Endothelial cell of umbilical vein (primary cell): Measurements from ENCODE around the gene LTF. TPM values are rescaled to one million over a fixed set of nuclear protein-coding genes. Genes with fewer than 3 reads are reported as not detected.
"Not testable (repeated sequence)": the region's sequence is repeated elsewhere in the genome, so short reads cannot be mapped to it uniquely, and the experiment has no call there.

Experiments
- BruUV-seq: library from RNA; stranded (reverse); fragments of 400-500 nt; replicated peaks from 2 replicates; lab custom pipeline; 2021; lab: Mats Ljungman, UMichigan
- CTCF ChIA-PET: fragments of 300-600, 350-600 bp; sonication (Branson Sonifier 250); formaldehyde crosslinking; loops from one replicate; lab custom pipeline; 2021; ENCODE audit warnings: antibody characterized with exemption, inconsistent platforms; lab: Charles Lee
- POLR2A ChIA-PET: fragments of 300-600, 350-600 bp; sonication (Branson Sonifier 250); formaldehyde crosslinking; loops from one replicate; lab custom pipeline; 2021; ENCODE audit warnings: antibody characterized with exemption, inconsistent platforms; lab: Charles Lee
- DNase-seq: peaks from one replicate; pipeline ENCODE4 v3.0.0-alpha.2; 2011; ENCODE audit warnings: low read depth, low spot score
- FAIRE-seq: peaks from 2 replicates; lab custom pipeline; 2011; peaks lifted over from hg19 to GRCh38; lab: Jason Lieb, UNC
- H2AFZ ChIP-seq: 2 replicates; pipeline ENCODE4 v1.6.0; 2012; ENCODE audit warnings: low read depth, low read length, control low read depth, inconsistent platforms
- H3K27ac ChIP-seq: 2 replicates; pipeline ENCODE4 v1.5.1; 2011; ENCODE audit warnings: low read depth, mild to moderate bottlenecking, control low read depth, low read length, moderate library complexity; ENCODE audit not compliant: insufficient read depth
- H3K27me3 ChIP-seq, 2 experiments: 2 replicates each; pipeline versions ENCODE4 v1.6.0 to v1.6.1; 2011; ENCODE audit warnings: low read length in 2 of 2, mixed read lengths in 1 of 2; ENCODE audit not compliant: control insufficient read depth in 2 of 2, insufficient read depth in 2 of 2
- H3K36me3 ChIP-seq, 2 experiments: 2 replicates in 1 of 2; 3 replicates in 1 of 2; pipeline ENCODE4 v1.5.1; 2011; ENCODE audit warnings: low read length in 2 of 2, mild to moderate bottlenecking in 1 of 2, moderate library complexity in 1 of 2; ENCODE audit not compliant: control insufficient read depth in 2 of 2, insufficient read depth in 2 of 2; ENCODE audit errors: extremely low read depth in 1 of 2
- H3K4me1 ChIP-seq: 3 replicates; pipeline ENCODE4 v1.5.1; 2011; ENCODE audit warnings: mild to moderate bottlenecking, low read length; ENCODE audit not compliant: control insufficient read depth, insufficient read depth; ENCODE audit errors: extremely low read depth
- H3K4me2 ChIP-seq: 2 replicates; pipeline ENCODE4 v1.6.1; 2011; ENCODE audit warnings: low read length, control low read depth, mixed read lengths; ENCODE audit not compliant: insufficient read depth
- H3K4me3 ChIP-seq, 3 experiments: fragments of 200-600 bp in 1 of 3; sonication (generic), shearing (Covaris generic) in 1 of 3; replicated peaks in 1 of 3; 2 replicates each; pipeline ENCODE4 v1.5.1; 2011 to 2016; ENCODE audit warnings: control low read depth in 3 of 3, low read length in 3 of 3, mild to moderate bottlenecking in 2 of 3, inconsistent platforms in 1 of 3, low read depth in 1 of 3, moderate library complexity in 1 of 3; ENCODE audit not compliant: insufficient read depth in 1 of 3
- H3K79me2 ChIP-seq: 2 replicates; pipeline ENCODE4 v1.6.0; 2012; ENCODE audit warnings: low read length, inconsistent platforms; ENCODE audit not compliant: control insufficient read depth, insufficient read depth
- H3K9ac ChIP-seq: replicated peaks from 2 replicates; pipeline ENCODE3; 2011; ENCODE audit warnings: low read length, control low read depth; ENCODE audit not compliant: insufficient read depth; ENCODE audit errors: extremely low read depth
- H3K9me1 ChIP-seq: replicated peaks from 3 replicates; pipeline ENCODE4 v1.6.0; 2011; ENCODE audit warnings: mild to moderate bottlenecking, low read length; ENCODE audit not compliant: control insufficient read depth, insufficient read depth; ENCODE audit errors: extremely low read depth
- H3K9me3 ChIP-seq: replicated peaks from 2 replicates; pipeline ENCODE4 v1.5.1; 2012; ENCODE audit warnings: low read length, inconsistent platforms; ENCODE audit not compliant: control insufficient read depth, insufficient read depth
- H4K20me1 ChIP-seq: replicated peaks from 2 replicates; pipeline ENCODE3; 2011; ENCODE audit warnings: mild to moderate bottlenecking, low read length; ENCODE audit not compliant: control insufficient read depth, insufficient read depth; ENCODE audit errors: extremely low read depth
- GATA2 ChIP-seq: IDR thresholded peaks from 2 replicates; pipeline ENCODE4 v1.7.0; 2011; ENCODE audit warnings: low read depth, mild to moderate bottlenecking, moderate library complexity, mixed read lengths, low read length; ENCODE audit not compliant: insufficient read length, insufficient read depth
- POLR2A ChIP-seq: IDR thresholded peaks from 2 replicates; pipeline ENCODE4 v1.6.1; 2012; ENCODE audit warnings: low read depth, mild to moderate bottlenecking, control low read depth, low read length
- dilution Hi-C: fragments of 300-500 bp; cut with MboI; formaldehyde crosslinking; loops from one replicate; pipeline ENCODE4 v1.15.0; 2019; ENCODE audit warnings: low sequenced_read_pairs; ENCODE audit not compliant: extremely low pct_ligation_motif_present
- intact Hi-C: fragments of 100-400 bp; cut with micrococcal nuclease; formaldehyde crosslinking; loops from one replicate; pipeline ENCODE4 v1.10.0; 2022
- polyA plus RNA-seq, 4 experiments: library from polyadenylated mRNA; depleted of rRNA in 3 of 4; stranded (reverse) in 3 of 4; unstranded in 1 of 4; fragments of >200 nt; gene quantifications; 2 replicates each; pipeline versions ENCODE4 v1.2.1 to v1.2.3, GENCODE V29; 2011 to 2012; ENCODE audit warnings: missing spikeins in 1 of 4
- total RNA-seq: library from RNA; stranded (reverse); gene quantifications from 2 replicates; pipeline ENCODE4 v1.2.3, GENCODE V29; 2021
- TF ChIP-seq, protein P1 (sequence below): IDR thresholded peaks from 2 replicates; pipeline ENCODE4 v1.6.1; 2011; ENCODE audit not compliant: insufficient read depth, insufficient read length

LTF gene
- total and polyA plus RNA-seq, 2 donors (not counting 3 experiments of a cell fraction or from before 2014, with no cell fraction given) = not detected

DNA sequence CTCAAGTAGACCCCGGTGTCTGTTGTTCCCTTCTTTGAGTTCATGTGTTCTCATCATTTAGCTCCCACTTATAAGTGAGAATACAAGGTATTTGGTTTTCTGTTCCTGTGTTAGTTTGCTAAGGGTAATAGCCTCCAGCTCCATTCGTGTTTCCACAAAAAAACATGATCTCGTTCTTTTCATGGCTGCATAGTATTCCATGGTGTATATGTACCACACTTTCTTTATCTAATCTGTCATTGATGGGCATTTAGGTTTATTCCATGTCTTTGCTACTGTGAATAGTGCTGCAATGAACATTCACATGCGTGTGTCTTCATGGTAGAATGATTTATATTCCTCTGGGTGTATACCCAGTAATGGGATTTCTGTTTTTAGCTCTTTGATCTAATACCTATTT, 61.8 kb downstream of the LTF start:
- CTCF ChIA-PET = interaction anchor here (1.1 to 6.8 kb wide), 2 partner anchors 9 to 25 kb away, joined by 3 to 50 read pairs; no protein-coding TSS in a partner anchor
- H4K20me1 ChIP-seq, FAIRE-seq, dilution Hi-C loops, H2AFZ ChIP-seq, H3K36me3 ChIP-seq, DNase-seq, BruUV-seq, H3K9me1 ChIP-seq, H3K9me3 ChIP-seq, H3K27ac ChIP-seq, H3K4me2 ChIP-seq, H3K4me3 ChIP-seq, H3K79me2 ChIP-seq, H3K27me3 ChIP-seq, POLR2A ChIA-PET, H3K9ac ChIP-seq, intact Hi-C loops: not testable (repeated sequence)
- peaks cover 42% of the 10 kb centered on the region for H3K4me1 ChIP-seq

DNA sequence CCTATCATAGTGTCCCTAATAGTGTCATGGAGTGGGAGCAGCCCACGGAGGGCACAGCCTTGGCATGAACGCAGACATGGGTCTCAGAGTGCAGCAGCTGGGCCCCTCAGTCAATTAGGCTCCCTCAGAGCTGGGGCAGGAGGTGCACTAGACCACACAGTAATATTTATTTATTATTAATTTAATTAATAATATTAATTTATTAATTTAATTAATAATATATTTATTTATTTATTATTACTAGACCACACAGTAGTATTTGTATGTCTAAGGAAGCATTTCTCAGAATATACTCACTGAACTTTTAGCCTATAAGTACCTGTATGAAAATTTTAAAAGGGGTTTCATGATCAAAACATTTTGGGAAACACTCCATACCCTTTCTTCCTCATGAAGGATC, 63.1 kb downstream of the LTF start:
- no peaks in the 10 kb centered on the region for H3K36me3 ChIP-seq

More for the DNA sequence above, 63.1 kb downstream of the LTF start:
- H3K27me3 ChIP-seq = no peaks in the 10 kb centered on the region
- no TSS peak for BruUV-seq
- ChIA-PET CTCF (no interaction called here), POLR2A (no interaction called here)
- no peak overlapping the region for H3K27ac ChIP-seq
- no peak overlapping the region for H3K4me2 ChIP-seq
- no peaks in the 10 kb centered on the region for H3K9me1 ChIP-seq
- H3K4me1 ChIP-seq = peaks cover 29% of the 10 kb centered on the region
- intact Hi-C loops = no loop called here
- no peaks in the 10 kb centered on the region for H3K79me2 ChIP-seq
- no peak overlapping the region for H3K9ac ChIP-seq
- dilution Hi-C loops = no loop called here
- no peaks in the 10 kb centered on the region for H4K20me1 ChIP-seq
- no peaks in the 10 kb centered on the region for H3K9me3 ChIP-seq
- DNase-seq (no peak), FAIRE-seq (no peak)
- H3K4me3 ChIP-seq = no peak overlapping the region
- H2AFZ ChIP-seq = no peak overlapping the region
- TF ChIP-seq GATA2 = no peak
- TF ChIP-seq POLR2A = no peak
- TF ChIP-seq, protein P1, sequence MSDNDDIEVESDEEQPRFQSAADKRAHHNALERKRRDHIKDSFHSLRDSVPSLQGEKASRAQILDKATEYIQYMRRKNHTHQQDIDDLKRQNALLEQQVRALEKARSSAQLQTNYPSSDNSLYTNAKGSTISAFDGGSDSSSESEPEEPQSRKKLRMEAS = no peak
